T-helper 17 cell (primary cell): Measurements from ENCODE around the gene KCNQ4. TPM values are rescaled to one million over a fixed set of nuclear protein-coding genes. Genes with fewer than 3 reads are reported as not detected.

ENCODE experiments used
- ATAC-seq: fragments of 150-1000 bp; cut with Tn5 transposase; 2 replicates; pipeline ENCODE4 v1.10.0; 2021; ENCODE audit warnings: mild to moderate bottlenecking, moderate library complexity
- DNase-seq, 3 donors: peaks; one replicate each; pipeline versions ENCODE4 v3.0.0 to v3.0.0-alpha.2; 2020 to 2021
- H3K9me3 ChIP-seq: one replicate; pipeline ENCODE4 v1.7.0; 2013; ENCODE audit warnings: low read length, mild to moderate bottlenecking; ENCODE audit not compliant: control insufficient read depth, poor library complexity, severe bottlenecking
- H3K27ac Mint-ChIP-seq: one replicate; pipeline ENCODE4 v1.8.0; 2022; ENCODE audit warnings: mild to moderate bottlenecking, moderate library complexity, mixed read lengths
- H3K27me3 Mint-ChIP-seq: one replicate; pipeline ENCODE4 v1.8.0; 2022; ENCODE audit warnings: mixed read lengths
- H3K36me3 Mint-ChIP-seq: one replicate; pipeline ENCODE4 v1.8.0; 2022; ENCODE audit warnings: low read depth, mixed read lengths
- H3K4me1 Mint-ChIP-seq: one replicate; pipeline ENCODE4 v1.8.0; 2022; ENCODE audit warnings: mild to moderate bottlenecking, mixed read lengths
- H3K4me3 Mint-ChIP-seq: one replicate; pipeline ENCODE4 v1.8.0; 2022; ENCODE audit warnings: mild to moderate bottlenecking, moderate library complexity, mixed read lengths
- total RNA-seq, 4 donors: library from RNA in 2 of 4; stranded (reverse) in 2 of 4; gene quantifications; one replicate each; pipeline ENCODE4 v1.2.3 and lab custom pipeline; 2022 to 2026

Gene KCNQ4
- total RNA-seq, 2 donors from 2014 or later: 0.17 to 0.86 TPM

GRCh38 chr1:40774266-40774998 is 9.2 kb upstream of the KCNQ4 start:
- H3K36me3 Mint-ChIP-seq: peaks cover 13% of the 10 kb centered on the region
- H3K9me3 ChIP-seq: no peaks in the 10 kb centered on the region
- DNase-seq: peak; percentile 44 to 53 (median 48)
- no peaks in the 10 kb centered on the region for H3K27me3 Mint-ChIP-seq
- peaks cover 13% of the 10 kb centered on the region for H3K4me1 Mint-ChIP-seq
- no peak overlapping the region for H3K4me3 Mint-ChIP-seq
- ATAC-seq: peak; percentile 66
- peak overlapping the region; percentile 16 for H3K27ac Mint-ChIP-seq

GRCh38 chr1:40776236-40777072 is 7.1 kb upstream of the KCNQ4 start:
- no peak for ATAC-seq
- peaks cover 8% of the 10 kb centered on the region for H3K27me3 Mint-ChIP-seq
- no peak overlapping the region for H3K4me3 Mint-ChIP-seq
- peaks cover 9% of the 10 kb centered on the region for H3K36me3 Mint-ChIP-seq
- H3K9me3 ChIP-seq: no peaks in the 10 kb centered on the region
- H3K4me1 Mint-ChIP-seq: peaks cover 10% of the 10 kb centered on the region
- no peak overlapping the region for H3K27ac Mint-ChIP-seq
- DNase-seq: no peak

GRCh38 chr1:40777224-40777970 is 6.2 kb upstream of the KCNQ4 start:
- no peak for DNase-seq
- H3K9me3 ChIP-seq: no peaks in the 10 kb centered on the region
- Mint-ChIP-seq H3K4me3 (no peak overlapping the region), H3K27ac (no peak overlapping the region), H3K27me3 (peaks cover 17% of the 10 kb centered on the region), H3K36me3 (peaks cover 9% of the 10 kb centered on the region), H3K4me1 (peaks cover 12% of the 10 kb centered on the region)
- no peak for ATAC-seq

GRCh38 chr1:40780678-40781607 is 2.6 kb upstream of the KCNQ4 start:
- no peak for ATAC-seq
- no peaks in the 10 kb centered on the region for H3K9me3 ChIP-seq
- Mint-ChIP-seq H3K27ac (no peak overlapping the region), H3K36me3 (peaks cover 11% of the 10 kb centered on the region), H3K4me1 (peaks cover 13% of the 10 kb centered on the region), H3K27me3 (peaks cover 32% of the 10 kb centered on the region), H3K4me3 (no peak overlapping the region)
- no peak for DNase-seq

- DNase-seq (no peak), ATAC-seq (no peak)
- peaks cover 6% of the 10 kb centered on the region for H3K36me3 Mint-ChIP-seq
- peak overlapping the region; percentile 43 for H3K27ac Mint-ChIP-seq
- H3K9me3 ChIP-seq: no peaks in the 10 kb centered on the region
- peaks cover 13% of the 10 kb centered on the region for H3K4me1 Mint-ChIP-seq
- peaks cover 32% of the 10 kb centered on the region for H3K27me3 Mint-ChIP-seq
- no peak overlapping the region for H3K4me3 Mint-ChIP-seq
Observed at GRCh38 chr1:40781608-40781971, 2.0 kb upstream of the KCNQ4 start.

GRCh38 chr1:40782371-40782956 is 1.1 kb upstream of the KCNQ4 start:
- H3K4me1 Mint-ChIP-seq: peaks cover 13% of the 10 kb centered on the region
- DNase-seq: no peak

GRCh38 chr1:40784141-40784770 is 669 bp downstream of the KCNQ4 start:
- peak; percentile 29 for ATAC-seq

More at GRCh38 chr1:40782371-40782956, 1.1 kb upstream of the KCNQ4 start:
- no peaks in the 10 kb centered on the region for H3K9me3 ChIP-seq
- H3K4me3 Mint-ChIP-seq: peak overlapping the region; percentile 92
- peak overlapping the region; percentile 76 for H3K27ac Mint-ChIP-seq
- peaks cover 5% of the 10 kb centered on the region for H3K36me3 Mint-ChIP-seq
- peaks cover 32% of the 10 kb centered on the region for H3K27me3 Mint-ChIP-seq
- no peak for ATAC-seq

GRCh38 chr1:40784771-40785151 is 1.2 kb downstream of the KCNQ4 start:
- Mint-ChIP-seq H3K4me3 (peak overlapping the region; percentile 82), H3K36me3 (peaks cover 4% of the 10 kb centered on the region), H3K27me3 (peaks cover 37% of the 10 kb centered on the region), H3K27ac (no peak overlapping the region), H3K4me1 (peaks cover 10% of the 10 kb centered on the region)
- no peak for DNase-seq
- H3K9me3 ChIP-seq: no peaks in the 10 kb centered on the region
- no peak for ATAC-seq

More at GRCh38 chr1:40784141-40784770, 669 bp downstream of the KCNQ4 start:
- H3K9me3 ChIP-seq: no peaks in the 10 kb centered on the region
- H3K27me3 Mint-ChIP-seq: peaks cover 32% of the 10 kb centered on the region
- peaks cover 10% of the 10 kb centered on the region for H3K4me1 Mint-ChIP-seq
- no peak for DNase-seq
- no peak overlapping the region for H3K27ac Mint-ChIP-seq
- peak overlapping the region; percentile 82 for H3K4me3 Mint-ChIP-seq
- H3K36me3 Mint-ChIP-seq: peaks cover 2% of the 10 kb centered on the region

GRCh38 chr1:40785446-40785845 is 1.9 kb downstream of the KCNQ4 start:
- peaks cover 4% of the 10 kb centered on the region for H3K36me3 Mint-ChIP-seq

GRCh38 chr1:40786171-40786994 is 2.8 kb downstream of the KCNQ4 start:
- Mint-ChIP-seq H3K36me3 (peaks cover 7% of the 10 kb centered on the region), H3K27ac (no peak overlapping the region), H3K4me1 (peaks cover 14% of the 10 kb centered on the region), H3K27me3 (peaks cover 30% of the 10 kb centered on the region), H3K4me3 (no peak overlapping the region)
- DNase-seq (no peak), ATAC-seq (no peak)
- H3K9me3 ChIP-seq: no peaks in the 10 kb centered on the region

More at GRCh38 chr1:40785446-40785845, 1.9 kb downstream of the KCNQ4 start:
- Mint-ChIP-seq H3K4me1 (peaks cover 11% of the 10 kb centered on the region), H3K27me3 (peaks cover 37% of the 10 kb centered on the region), H3K27ac (no peak overlapping the region), H3K4me3 (peak overlapping the region; percentile 31)
- H3K9me3 ChIP-seq: no peaks in the 10 kb centered on the region
- no peak for DNase-seq
- ATAC-seq: no peak

- H3K4me3 Mint-ChIP-seq: no peak overlapping the region
- no peaks in the 10 kb centered on the region for H3K9me3 ChIP-seq
- H3K27me3 Mint-ChIP-seq: peaks cover 22% of the 10 kb centered on the region
- DNase-seq (no peak), ATAC-seq (no peak)
- H3K27ac Mint-ChIP-seq: no peak overlapping the region
- H3K4me1 Mint-ChIP-seq: peaks cover 12% of the 10 kb centered on the region
- H3K36me3 Mint-ChIP-seq: peaks cover 7% of the 10 kb centered on the region
Observed at GRCh38 chr1:40786995-40787705, 3.6 kb downstream of the KCNQ4 start.
